Esophagus muscularis mucosa (tissue), 4 donors: Measurements from ENCODE around the gene GJD3. TPM values are rescaled to one million over a fixed set of nuclear protein-coding genes. Genes with fewer than 3 reads are reported as not detected.
"Not testable (repeated sequence)": the region's sequence is repeated elsewhere in the genome, so short reads cannot be mapped to it uniquely, and the experiment has no call there.

Source experiments
- DNase-seq: peaks from one replicate; pipeline ENCODE4 v3.0.0-alpha.2; 2017; ENCODE audit errors: extremely low spot score
- H3K27ac ChIP-seq, 4 donors: fragments of 200-600 bp; sonication (generic); replicated peaks in 1 of 4; 1 replicate in 3 of 4; 2 replicates in 1 of 4; pipeline ENCODE4 v1.5.1; 2016 to 2019; ENCODE audit warnings: mild to moderate bottlenecking in 1 of 4
- H3K27me3 ChIP-seq, 4 donors: fragments of 200-600 bp; sonication (generic); one replicate each; pipeline versions ENCODE4 v1.5.1 to v1.6.0; 2016 to 2019
- H3K36me3 ChIP-seq, 4 donors: fragments of 200-600 bp; sonication (generic); one replicate each; pipeline ENCODE4 v1.5.1; 2016 to 2019
- H3K4me1 ChIP-seq, 4 donors: fragments of 200-600 bp; sonication (generic); one replicate each; pipeline ENCODE4 v1.5.1; 2016 to 2019
- H3K4me3 ChIP-seq, 4 donors: fragments of 200-600 bp; sonication (generic); 1 replicate in 2 of 4; 2 replicates in 2 of 4; pipeline ENCODE4 v1.5.1; 2016 to 2019; ENCODE audit warnings: mild to moderate bottlenecking in 4 of 4, moderate library complexity in 1 of 4
- H3K9me3 ChIP-seq, 4 donors: fragments of 200-600 bp; sonication (generic); 1 replicate in 3 of 4; 2 replicates in 1 of 4; pipeline ENCODE4 v1.5.1; 2016 to 2019
- EP300 ChIP-seq: sonication (generic); formaldehyde crosslinking; IDR thresholded peaks from one replicate; pipeline ENCODE4 v1.6.1; 2017; ENCODE audit warnings: antibody characterized with exemption
- POLR2A ChIP-seq: fragments of 450-650 bp; IDR thresholded peaks from one replicate; pipeline ENCODE4 v1.6.1; 2017; ENCODE audit warnings: antibody characterized with exemption, moderate library complexity, mild to moderate bottlenecking, low read depth
- POLR2AphosphoS5 ChIP-seq, 2 donors: sonication (generic); formaldehyde crosslinking; IDR thresholded peaks; one replicate each; pipeline ENCODE4 v1.6.1; 2017; ENCODE audit warnings: antibody characterized with exemption in 2 of 2
- WGBS: methylation state at CpG from one replicate; pipeline ENCODE4 v1.1.5; 2018; 5-methylcytosine and 5-hydroxymethylcytosine counted together
- intact Hi-C: fragments of 100-400 bp; cut with DNase I; formaldehyde crosslinking; loops from one replicate; pipeline ENCODE4 v1.15.1; 2023
- total RNA-seq, 4 donors: library from RNA; depleted of rRNA; stranded (reverse); fragments of >200 nt; gene quantifications; one replicate each; pipeline versions ENCODE4 v1.1.0 to v1.2.1, GENCODE V29; 2016
- TF ChIP-seq, protein P1 (sequence below), 3 experiments: fragments of 200-600 bp in 2 of 3; fragments of 450-650 bp in 1 of 3; sonication (generic) in 2 of 3; IDR thresholded peaks; one replicate each; pipeline ENCODE4 v1.5.1; 2017 to 2019; ENCODE audit warnings: antibody characterized with exemption in 3 of 3, mild to moderate bottlenecking in 2 of 3, moderate library complexity in 1 of 3

GJD3 gene
- total RNA-seq, 4 donors from 2014 or later, result 0.40 to 0.50 TPM; not detected in 2

DNA sequence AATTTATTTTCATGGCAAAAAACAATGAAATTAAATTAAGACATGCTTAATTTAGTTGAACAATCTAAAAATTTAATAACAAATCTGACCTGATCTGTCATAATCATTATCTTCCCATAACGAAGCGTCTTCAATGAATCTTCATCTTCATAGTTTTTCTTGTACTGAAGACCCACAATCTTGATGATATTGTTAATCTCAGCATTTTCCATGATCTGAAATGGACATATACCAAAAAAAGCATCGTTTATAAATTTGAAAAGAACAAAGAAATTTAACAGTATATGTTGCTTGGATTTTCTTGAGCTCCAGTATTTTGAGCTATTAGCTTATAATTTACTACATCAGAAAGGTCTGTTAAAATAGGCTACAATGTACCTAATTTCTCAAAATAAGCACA lies 42.9 kb upstream of the GJD3 start:
- Histone ChIP-seq H3K27ac (no peak overlapping the region), H3K9me3 (no peaks in the 10 kb centered on the region), H3K27me3 (no peaks in the 10 kb centered on the region), H3K36me3 (no peaks in the 10 kb centered on the region), H3K4me3 (no peak overlapping the region), H3K4me1 (no peaks in the 10 kb centered on the region)
- 94% methylated on average over 3 of the region's 3 CpGs for WGBS
- intact Hi-C loops, result no loop called here
- no peak for TF ChIP-seq EP300
- TF ChIP-seq, protein P1, sequence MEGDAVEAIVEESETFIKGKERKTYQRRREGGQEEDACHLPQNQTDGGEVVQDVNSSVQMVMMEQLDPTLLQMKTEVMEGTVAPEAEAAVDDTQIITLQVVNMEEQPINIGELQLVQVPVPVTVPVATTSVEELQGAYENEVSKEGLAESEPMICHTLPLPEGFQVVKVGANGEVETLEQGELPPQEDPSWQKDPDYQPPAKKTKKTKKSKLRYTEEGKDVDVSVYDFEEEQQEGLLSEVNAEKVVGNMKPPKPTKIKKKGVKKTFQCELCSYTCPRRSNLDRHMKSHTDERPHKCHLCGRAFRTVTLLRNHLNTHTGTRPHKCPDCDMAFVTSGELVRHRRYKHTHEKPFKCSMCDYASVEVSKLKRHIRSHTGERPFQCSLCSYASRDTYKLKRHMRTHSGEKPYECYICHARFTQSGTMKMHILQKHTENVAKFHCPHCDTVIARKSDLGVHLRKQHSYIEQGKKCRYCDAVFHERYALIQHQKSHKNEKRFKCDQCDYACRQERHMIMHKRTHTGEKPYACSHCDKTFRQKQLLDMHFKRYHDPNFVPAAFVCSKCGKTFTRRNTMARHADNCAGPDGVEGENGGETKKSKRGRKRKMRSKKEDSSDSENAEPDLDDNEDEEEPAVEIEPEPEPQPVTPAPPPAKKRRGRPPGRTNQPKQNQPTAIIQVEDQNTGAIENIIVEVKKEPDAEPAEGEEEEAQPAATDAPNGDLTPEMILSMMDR (IDR thresholded peaks at IDR 0.05), result no peak
- no peak for TF ChIP-seq POLR2A
- no peak for TF ChIP-seq POLR2AphosphoS5 (IDR thresholded peaks at IDR 0.05)
- no peak for DNase-seq

DNA sequence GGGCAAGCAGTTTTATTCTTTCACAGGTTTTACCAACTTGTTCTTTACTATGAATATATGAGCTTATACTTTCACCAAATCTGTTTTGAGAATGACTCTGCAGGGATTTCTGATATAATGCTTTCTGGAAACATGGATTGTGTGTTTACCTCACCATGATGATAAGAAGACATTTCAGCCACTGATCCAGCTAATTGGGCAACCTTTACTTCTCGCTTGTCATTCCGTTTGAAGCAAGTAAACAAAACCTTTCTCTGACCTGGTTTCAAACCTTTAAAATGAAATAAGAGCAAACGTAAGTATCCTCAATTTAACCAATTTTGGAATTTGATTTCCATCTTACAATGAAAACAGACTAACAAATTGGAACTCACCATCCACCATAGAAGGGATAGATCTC lies 39.5 kb upstream of the GJD3 start:
- 80% methylated on average over 3 of the region's 3 CpGs for WGBS
- Histone ChIP-seq H3K36me3 (no peaks in the 10 kb centered on the region), H3K9me3 (no peaks in the 10 kb centered on the region), H3K4me3 (no peak overlapping the region), H3K4me1 (peaks cover 0 to 2% (median 0%) of the 10 kb centered on the region in 4 donors), H3K27me3 (no peaks in the 10 kb centered on the region), H3K27ac (no peak overlapping the region)
- intact Hi-C loops, result loop anchor here (5.0 kb wide), 1 partner anchor 42 kb away; the partner anchor contains the start of gene GJD3
- no peak for TF ChIP-seq POLR2AphosphoS5 (IDR thresholded peaks at IDR 0.05)
- TF ChIP-seq EP300, result no peak
- TF ChIP-seq POLR2A, result no peak
- TF ChIP-seq, protein P1 (IDR thresholded peaks at IDR 0.05), result no peak
- DNase-seq, result no peak

DNA sequence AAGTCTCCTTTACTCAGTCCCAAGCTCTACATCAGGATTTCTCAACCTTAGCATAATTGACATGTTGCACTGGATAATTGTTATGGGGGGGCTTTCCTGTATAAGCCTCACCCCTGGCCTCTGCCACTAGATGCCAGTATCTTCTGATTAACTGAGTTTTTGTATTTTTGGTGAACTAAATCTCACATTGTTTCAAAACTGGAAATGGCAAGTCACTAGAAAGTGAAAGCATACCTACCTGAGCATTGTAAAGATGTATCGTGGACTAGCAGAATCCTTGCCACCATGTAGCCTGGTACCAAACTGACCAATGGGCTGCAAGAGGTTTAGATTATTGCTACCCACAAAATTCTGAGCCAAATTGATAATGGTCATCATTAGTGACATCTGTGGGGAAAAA lies 38.1 kb upstream of the GJD3 start:
- DNase-seq, result no peak
- Histone ChIP-seq H3K27me3 (no peaks in the 10 kb centered on the region), H3K4me1 (peaks cover 0 to 2% (median 0%) of the 10 kb centered on the region in 4 donors), H3K27ac (no peak overlapping the region), H3K4me3 (no peak overlapping the region), H3K9me3 (no peaks in the 10 kb centered on the region), H3K36me3 (no peaks in the 10 kb centered on the region)
- 85% methylated on average over 1 of the region's 1 CpG for WGBS
- no peak for TF ChIP-seq EP300
- TF ChIP-seq, protein P1 (IDR thresholded peaks at IDR 0.05), result no peak
- no peak for TF ChIP-seq POLR2A
- TF ChIP-seq POLR2AphosphoS5 (IDR thresholded peaks at IDR 0.05), result no peak
- intact Hi-C loops, result loop anchor here (5.0 kb wide), 1 partner anchor 40 kb away; the partner anchor contains the start of gene GJD3

DNA sequence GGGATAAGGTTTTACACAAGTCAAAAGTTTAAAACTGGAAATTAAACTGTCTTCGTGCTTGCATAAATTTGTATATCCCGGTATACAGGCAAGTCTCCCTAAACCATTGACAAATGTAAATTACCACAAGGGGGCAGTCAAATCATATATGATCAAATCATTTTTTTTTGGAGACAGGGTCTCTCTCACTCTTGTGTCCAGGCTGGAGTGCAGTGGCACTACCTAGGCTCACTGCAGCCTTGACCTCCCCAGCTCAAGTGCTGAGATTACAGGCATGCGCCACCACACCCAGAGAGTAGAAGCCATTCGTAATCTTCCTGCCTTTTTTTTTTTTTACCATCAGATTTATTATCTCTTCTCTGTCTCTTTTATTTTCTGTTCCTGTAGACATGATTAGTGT lies 34.6 kb upstream of the GJD3 start:
- TF ChIP-seq POLR2A (no peak), EP300 (no peak), POLR2AphosphoS5 (IDR thresholded peaks at IDR 0.05) (no peak)
- TF ChIP-seq, protein P1 (IDR thresholded peaks at IDR 0.05), result peak; percentile 58 to 65 (median 62)

DNA sequence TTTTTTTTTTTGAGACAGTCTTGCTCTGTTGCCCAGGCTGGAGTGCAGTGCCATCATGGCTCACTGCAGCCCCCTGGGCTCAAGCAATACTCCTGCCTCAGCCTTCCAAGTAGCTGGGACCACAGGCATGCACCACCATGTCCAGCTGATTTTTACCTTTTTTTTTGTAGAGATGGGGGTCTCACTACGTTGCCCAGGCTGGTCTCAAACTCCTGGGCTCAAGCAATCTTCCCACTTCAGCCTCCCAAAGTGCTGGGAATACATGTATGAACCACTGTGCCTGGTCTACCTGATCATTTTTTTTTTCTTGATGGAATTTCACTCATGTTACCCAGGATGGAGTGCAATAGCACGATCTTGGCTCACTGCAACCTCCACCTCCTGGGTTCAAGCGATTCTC lies 22.0 kb upstream of the GJD3 start:
- H3K9me3 ChIP-seq, H3K27ac ChIP-seq, intact Hi-C loops, H3K4me1 ChIP-seq, H3K36me3 ChIP-seq, H3K27me3 ChIP-seq, H3K4me3 ChIP-seq, DNase-seq: not testable (repeated sequence)
- WGBS, result 98% methylated on average over 3 of the region's 3 CpGs

More for the DNA sequence above, 34.6 kb upstream of the GJD3 start:
- DNase-seq, result no peak
- H3K4me1 ChIP-seq, result peaks cover 0 to 2% (median 0%) of the 10 kb centered on the region in 4 donors
- no peaks in the 10 kb centered on the region for H3K36me3 ChIP-seq
- H3K9me3 ChIP-seq, result no peaks in the 10 kb centered on the region
- H3K27ac ChIP-seq, result no peak overlapping the region
- H3K4me3 ChIP-seq, result no peak overlapping the region
- WGBS, result 50% methylated on average over 4 of the region's 4 CpGs
- H3K27me3 ChIP-seq, result no peaks in the 10 kb centered on the region
- intact Hi-C loops, result loop anchor here (2.0 to 5.0 kb wide), 2 partner anchors 134 to 163 kb away; no protein-coding TSS in a partner anchor
